ENCODE results near the gene CD2BP2.

- TF ChIP-seq CTCF (IDR thresholded peaks at IDR 0.05; ENCODE audit: insufficient read depth, low read depth, low read length) (no peak), EZH2 (IDR thresholded peaks at IDR 0.05; ENCODE audit: insufficient read depth, low read length) (no peak)
Observed at GRCh38 chr16:30351001-30351441, 4.1 kb downstream of the CD2BP2 start.
